HepG2 (cell line): ENCODE measurements around the gene BSND. TPM values are rescaled to one million over a fixed set of nuclear protein-coding genes. Genes with fewer than 3 reads are reported as not detected.

Experiments
- CEBPG ChIP-seq: IDR thresholded peaks from 2 replicates; pipeline ENCODE4 v1.6.1; 2016
- ELF1 ChIP-seq: sonication (generic); formaldehyde crosslinking; IDR thresholded peaks from 2 replicates; pipeline ENCODE4 v1.4.0; 2020; ENCODE audit warnings: missing genetic modification reagents
- FOSL2 ChIP-seq: sonication (generic); formaldehyde crosslinking; IDR thresholded peaks from 2 replicates; pipeline ENCODE4 v1.4.0; 2020; ENCODE audit warnings: missing genetic modification reagents
- IKZF5 ChIP-seq: IDR thresholded peaks from 2 replicates; pipeline ENCODE4 v1.6.1; 2018; ENCODE audit warnings: missing genetic modification reagents, mild to moderate bottlenecking, missing compliant biosample characterization
- IRF2 ChIP-seq: IDR thresholded peaks from 2 replicates; pipeline ENCODE4 v1.6.1; 2018; ENCODE audit warnings: missing genetic modification reagents, missing compliant biosample characterization
- KAT8 ChIP-seq: IDR thresholded peaks from 2 replicates; pipeline ENCODE4 v1.6.1; 2016; ENCODE audit warnings: missing genetic modification reagents, missing compliant biosample characterization
- MEIS1 ChIP-seq: sonication (generic); formaldehyde crosslinking; IDR thresholded peaks from 2 replicates; pipeline ENCODE4 v1.9.0; 2021; ENCODE audit warnings: mild to moderate bottlenecking, missing genetic modification reagents, moderate library complexity, borderline replicate concordance
- MEIS2 ChIP-seq: sonication (generic); formaldehyde crosslinking; IDR thresholded peaks from 2 replicates; pipeline ENCODE4 v1.9.0; 2021; ENCODE audit warnings: mild to moderate bottlenecking, missing genetic modification reagents
- MXI1 ChIP-seq: IDR thresholded peaks from 3 replicates; pipeline ENCODE4 v1.6.1; 2012; ENCODE audit warnings: low read depth, low read length, inconsistent platforms, borderline replicate concordance
- RAD21 ChIP-seq: fragments of 450-650 bp; formaldehyde crosslinking; IDR thresholded peaks from 2 replicates; pipeline ENCODE4 v1.5.0; 2020; ENCODE audit warnings: mild to moderate bottlenecking
- RBAK ChIP-seq: sonication (generic); formaldehyde crosslinking; IDR thresholded peaks from 2 replicates; pipeline ENCODE4 v1.5.1; 2020; ENCODE audit warnings: mild to moderate bottlenecking, missing genetic modification reagents
- SIX4 ChIP-seq: sonication (generic); formaldehyde crosslinking; IDR thresholded peaks from 2 replicates; pipeline ENCODE4 v1.4.0; 2020; ENCODE audit warnings: missing genetic modification reagents
- SRY ChIP-seq: sonication (generic); formaldehyde crosslinking; IDR thresholded peaks from 2 replicates; pipeline ENCODE4 v1.8.0; 2022; ENCODE audit warnings: mild to moderate bottlenecking, missing genetic modification reagents
- STAG1 ChIP-seq: sonication (generic); formaldehyde crosslinking; IDR thresholded peaks from 2 replicates; pipeline ENCODE4 v1.4.0; 2020; ENCODE audit warnings: missing genetic modification reagents
- ZFP90 ChIP-seq: sonication (generic); formaldehyde crosslinking; IDR thresholded peaks from 2 replicates; pipeline ENCODE4 v1.8.0; 2022; ENCODE audit warnings: missing genetic modification reagents, mild to moderate bottlenecking, inconsistent platforms, borderline replicate concordance
- ZNF350 ChIP-seq: sonication (generic); formaldehyde crosslinking; IDR thresholded peaks from 2 replicates; pipeline ENCODE4 v1.4.0; 2020; ENCODE audit warnings: mild to moderate bottlenecking, low read depth, missing genetic modification reagents, borderline replicate concordance
- ZNF598 ChIP-seq: sonication (generic); formaldehyde crosslinking; IDR thresholded peaks from 2 replicates; pipeline ENCODE4 v1.5.1; 2020; ENCODE audit warnings: mild to moderate bottlenecking, missing genetic modification reagents, borderline replicate concordance
- ZNF768 ChIP-seq: sonication (generic); formaldehyde crosslinking; IDR thresholded peaks from 2 replicates; pipeline ENCODE4 v1.4.0; 2020; ENCODE audit warnings: missing genetic modification reagents
- ZSCAN21 ChIP-seq: sonication (generic); formaldehyde crosslinking; IDR thresholded peaks from 2 replicates; pipeline ENCODE4 v1.8.0; 2022; ENCODE audit warnings: mild to moderate bottlenecking, missing genetic modification reagents, moderate library complexity, borderline replicate concordance
- polyA plus RNA-seq, 8 experiments: library from polyadenylated mRNA; depleted of rRNA in 3 of 8; stranded (reverse) in 7 of 8; unstranded in 1 of 8; fragments of >200 nt; fragmentation: Illumina TruSeq in 4 of 8; extraction: Trizol in 4 of 8; gene quantifications; 2 replicates each; pipeline versions ENCODE4 v1.2.1 to v1.2.3, GENCODE V29; 2011 to 2016; ENCODE audit warnings: low read depth in 4 of 8, missing spikeins in 1 of 8, mixed read lengths in 1 of 8; ENCODE audit not compliant: insufficient read depth in 1 of 8
- total RNA-seq, 5 experiments: library from RNA; depleted of rRNA; stranded (reverse); fragments of >200 nt; fragmentation: Illumina TruSeq; extraction: Trizol; gene quantifications; 2 replicates each; pipeline ENCODE4 v1.2.3, GENCODE V29; 2016; ENCODE audit warnings: low read depth in 1 of 5
- TF ChIP-seq, protein P1 (sequence below): sonication (generic); formaldehyde crosslinking; IDR thresholded peaks from 2 replicates; pipeline ENCODE4 v1.4.0; 2020; ENCODE audit warnings: mild to moderate bottlenecking, missing genetic modification reagents
- TF ChIP-seq, protein P2 (sequence below): sonication (generic); formaldehyde crosslinking; IDR thresholded peaks from 2 replicates; pipeline ENCODE4 v1.4.0; 2020; ENCODE audit warnings: mild to moderate bottlenecking, missing genetic modification reagents
- TF ChIP-seq, protein P3 (sequence below): IDR thresholded peaks from 2 replicates; pipeline ENCODE4 v1.6.1; 2016; ENCODE audit warnings: low read depth

BSND gene
- total and polyA plus RNA-seq, 2 of the 13 experiments (the other 11 are each of a cell fraction or from before 2014, with no cell fraction given): not detected

DNA sequence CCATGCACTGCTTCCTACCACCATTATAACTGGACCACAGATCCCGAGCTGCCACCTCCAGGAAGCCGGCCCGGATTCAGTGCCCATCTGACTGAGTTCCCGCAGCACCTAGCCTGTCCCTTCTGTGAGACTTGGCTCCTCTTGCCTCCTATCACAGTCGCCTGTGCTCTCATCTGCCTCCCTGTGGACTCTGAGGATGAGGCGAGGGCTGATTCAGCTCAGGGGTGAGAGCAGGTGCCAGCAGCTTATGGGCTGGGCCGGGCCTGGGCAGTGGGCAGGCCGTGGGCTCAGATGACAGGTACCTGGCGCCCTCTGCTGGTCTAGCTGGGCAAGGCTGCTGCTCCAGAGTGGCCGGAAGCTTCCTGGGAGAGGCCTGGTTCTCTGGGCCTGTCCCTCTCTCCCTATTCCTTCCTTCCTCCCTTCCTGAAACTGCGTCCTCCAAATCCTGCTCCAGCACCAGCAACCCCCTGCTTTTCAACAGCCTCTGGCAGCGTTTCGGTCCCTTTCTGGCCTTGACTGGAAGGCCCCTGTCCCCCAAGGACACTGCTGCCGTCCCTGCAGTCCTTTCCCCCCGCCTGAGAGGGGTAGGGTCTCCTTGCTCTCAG lies 23.3 kb downstream of the BSND start (continued):
- TF ChIP-seq ZFP90 (0 out of 2 replicates have a peak, but pooled peaks have one; percentile 35), MEIS1 (CRISPR knock-in tag) (0 out of 2 replicates have a peak, but pooled peaks have one; percentile 27), FOSL2 (CRISPR knock-in tag) (peak; percentile 36; the same call in 1 of the 2 replicates), STAG1 (peak; percentile 92), KAT8 (CRISPR knock-in tag) (peak; percentile 61), ZNF350 (peak; percentile 59; the same call in 1 of the 2 replicates), RBAK (CRISPR knock-in tag) (0 out of 2 replicates have a peak, but pooled peaks have one; percentile 38), ZSCAN21 (CRISPR knock-in tag) (peak; percentile 34; the same call in 1 of the 2 replicates), MEIS2 (CRISPR knock-in tag) (0 out of 2 replicates have a peak, but pooled peaks have one; percentile 56), SRY (0 out of 2 replicates have a peak, but pooled peaks have one; percentile 54), RAD21 (peak; percentile 93), IKZF5 (CRISPR knock-in tag) (0 out of 2 replicates have a peak, but pooled peaks have one; percentile 18), IRF2 (peak; percentile 60; the same call in 1 of the 2 replicates), MXI1 (0 out of 3 replicates have a peak, but pooled peaks have one; percentile 17), ELF1 (CRISPR knock-in tag) (peak; percentile 52; the same call in 1 of the 2 replicates), SIX4 (CRISPR knock-in tag) (peak; percentile 71; the same call in 1 of the 2 replicates), ZNF598 (CRISPR knock-in tag) (peak; percentile 42; the same call in 1 of the 2 replicates), ZNF768 (0 out of 2 replicates have a peak, but pooled peaks have one; percentile 40), CEBPG (CRISPR knock-in tag) (0 out of 2 replicates have a peak, but pooled peaks have one; percentile 19)
- TF ChIP-seq, protein P1, sequence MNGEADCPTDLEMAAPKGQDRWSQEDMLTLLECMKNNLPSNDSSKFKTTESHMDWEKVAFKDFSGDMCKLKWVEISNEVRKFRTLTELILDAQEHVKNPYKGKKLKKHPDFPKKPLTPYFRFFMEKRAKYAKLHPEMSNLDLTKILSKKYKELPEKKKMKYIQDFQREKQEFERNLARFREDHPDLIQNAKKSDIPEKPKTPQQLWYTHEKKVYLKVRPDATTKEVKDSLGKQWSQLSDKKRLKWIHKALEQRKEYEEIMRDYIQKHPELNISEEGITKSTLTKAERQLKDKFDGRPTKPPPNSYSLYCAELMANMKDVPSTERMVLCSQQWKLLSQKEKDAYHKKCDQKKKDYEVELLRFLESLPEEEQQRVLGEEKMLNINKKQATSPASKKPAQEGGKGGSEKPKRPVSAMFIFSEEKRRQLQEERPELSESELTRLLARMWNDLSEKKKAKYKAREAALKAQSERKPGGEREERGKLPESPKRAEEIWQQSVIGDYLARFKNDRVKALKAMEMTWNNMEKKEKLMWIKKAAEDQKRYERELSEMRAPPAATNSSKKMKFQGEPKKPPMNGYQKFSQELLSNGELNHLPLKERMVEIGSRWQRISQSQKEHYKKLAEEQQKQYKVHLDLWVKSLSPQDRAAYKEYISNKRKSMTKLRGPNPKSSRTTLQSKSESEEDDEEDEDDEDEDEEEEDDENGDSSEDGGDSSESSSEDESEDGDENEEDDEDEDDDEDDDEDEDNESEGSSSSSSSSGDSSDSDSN (CRISPR knock-in tag): peak; percentile 75
- TF ChIP-seq, protein P2, sequence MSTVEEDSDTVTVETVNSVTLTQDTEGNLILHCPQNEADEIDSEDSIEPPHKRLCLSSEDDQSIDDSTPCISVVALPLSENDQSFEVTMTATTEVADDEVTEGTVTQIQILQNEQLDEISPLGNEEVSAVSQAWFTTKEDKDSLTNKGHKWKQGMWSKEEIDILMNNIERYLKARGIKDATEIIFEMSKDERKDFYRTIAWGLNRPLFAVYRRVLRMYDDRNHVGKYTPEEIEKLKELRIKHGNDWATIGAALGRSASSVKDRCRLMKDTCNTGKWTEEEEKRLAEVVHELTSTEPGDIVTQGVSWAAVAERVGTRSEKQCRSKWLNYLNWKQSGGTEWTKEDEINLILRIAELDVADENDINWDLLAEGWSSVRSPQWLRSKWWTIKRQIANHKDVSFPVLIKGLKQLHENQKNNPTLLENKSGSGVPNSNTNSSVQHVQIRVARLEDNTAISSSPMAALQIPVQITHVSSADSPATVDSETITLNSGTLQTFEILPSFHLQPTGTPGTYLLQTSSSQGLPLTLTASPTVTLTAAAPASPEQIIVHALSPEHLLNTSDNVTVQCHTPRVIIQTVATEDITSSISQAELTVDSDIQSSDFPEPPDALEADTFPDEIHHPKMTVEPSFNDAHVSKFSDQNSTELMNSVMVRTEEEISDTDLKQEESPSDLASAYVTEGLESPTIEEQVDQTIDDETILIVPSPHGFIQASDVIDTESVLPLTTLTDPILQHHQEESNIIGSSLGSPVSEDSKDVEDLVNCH (CRISPR knock-in tag): no peak
- TF ChIP-seq, protein P3, sequence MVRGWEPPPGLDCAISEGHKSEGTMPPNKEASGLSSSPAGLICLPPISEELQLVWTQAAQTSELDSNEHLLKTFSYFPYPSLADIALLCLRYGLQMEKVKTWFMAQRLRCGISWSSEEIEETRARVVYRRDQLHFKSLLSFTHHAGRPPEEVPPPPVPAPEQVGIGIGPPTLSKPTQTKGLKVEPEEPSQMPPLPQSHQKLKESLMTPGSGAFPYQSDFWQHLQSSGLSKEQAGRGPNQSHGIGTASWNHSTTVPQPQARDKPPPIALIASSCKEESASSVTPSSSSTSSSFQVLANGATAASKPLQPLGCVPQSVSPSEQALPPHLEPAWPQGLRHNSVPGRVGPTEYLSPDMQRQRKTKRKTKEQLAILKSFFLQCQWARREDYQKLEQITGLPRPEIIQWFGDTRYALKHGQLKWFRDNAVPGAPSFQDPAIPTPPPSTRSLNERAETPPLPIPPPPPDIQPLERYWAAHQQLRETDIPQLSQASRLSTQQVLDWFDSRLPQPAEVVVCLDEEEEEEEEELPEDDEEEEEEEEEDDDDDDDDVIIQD (CRISPR knock-in tag): 0 out of 2 replicates have a peak, but pooled peaks have one; percentile 13
